ENCODE data around the gene DIP2B.

DNA sequence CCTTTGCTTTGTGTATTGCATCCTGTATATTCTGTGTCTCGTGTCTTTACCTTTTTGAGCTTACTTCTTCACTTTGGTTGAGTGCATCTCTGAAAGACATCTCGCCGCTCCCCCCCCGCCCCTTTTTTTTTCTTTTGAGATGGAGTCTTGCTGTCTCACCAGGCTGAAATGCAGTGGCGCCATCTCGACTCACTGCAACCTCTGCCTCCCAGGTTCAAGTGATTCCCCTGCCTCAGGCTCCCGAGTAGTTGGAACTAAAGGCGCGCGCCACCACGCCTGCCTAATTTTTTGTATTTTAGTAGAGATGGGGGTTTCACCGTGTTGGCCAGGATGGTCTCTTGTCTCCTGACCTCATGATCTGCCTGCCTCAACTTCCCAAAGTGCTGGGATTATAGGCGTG is 49.9 kb downstream of the DIP2B start:
- TF ChIP-seq, protein P1, sequence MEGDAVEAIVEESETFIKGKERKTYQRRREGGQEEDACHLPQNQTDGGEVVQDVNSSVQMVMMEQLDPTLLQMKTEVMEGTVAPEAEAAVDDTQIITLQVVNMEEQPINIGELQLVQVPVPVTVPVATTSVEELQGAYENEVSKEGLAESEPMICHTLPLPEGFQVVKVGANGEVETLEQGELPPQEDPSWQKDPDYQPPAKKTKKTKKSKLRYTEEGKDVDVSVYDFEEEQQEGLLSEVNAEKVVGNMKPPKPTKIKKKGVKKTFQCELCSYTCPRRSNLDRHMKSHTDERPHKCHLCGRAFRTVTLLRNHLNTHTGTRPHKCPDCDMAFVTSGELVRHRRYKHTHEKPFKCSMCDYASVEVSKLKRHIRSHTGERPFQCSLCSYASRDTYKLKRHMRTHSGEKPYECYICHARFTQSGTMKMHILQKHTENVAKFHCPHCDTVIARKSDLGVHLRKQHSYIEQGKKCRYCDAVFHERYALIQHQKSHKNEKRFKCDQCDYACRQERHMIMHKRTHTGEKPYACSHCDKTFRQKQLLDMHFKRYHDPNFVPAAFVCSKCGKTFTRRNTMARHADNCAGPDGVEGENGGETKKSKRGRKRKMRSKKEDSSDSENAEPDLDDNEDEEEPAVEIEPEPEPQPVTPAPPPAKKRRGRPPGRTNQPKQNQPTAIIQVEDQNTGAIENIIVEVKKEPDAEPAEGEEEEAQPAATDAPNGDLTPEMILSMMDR (IDR thresholded peaks at IDR 0.05; ENCODE audit: insufficient read depth, low read length, poor library complexity, severe bottlenecking) = no peak
- TF ChIP-seq EZH2phosphoT487 (conservative IDR thresholded peaks at IDR 0.05; ENCODE audit: low read length) = no peak

Measured in SU-DHL-6 (cell line).